A172 (cell line): Measurements from ENCODE around the gene ZNF654. TPM values are rescaled to one million over a fixed set of nuclear protein-coding genes. Genes with fewer than 3 reads are reported as not detected.
"Not testable (repeated sequence)": the region's sequence is repeated elsewhere in the genome, so short reads cannot be mapped to it uniquely, and the experiment has no call there.

Source experiments
- DNase-seq: peaks from one replicate; pipeline ENCODE4 v3.0.0-alpha.2; 2015; ENCODE audit warnings: low spot score
- total RNA-seq: library from RNA; depleted of rRNA; stranded (reverse); fragments of >200 nt; shearing (Covaris generic); gene quantifications from 2 replicates; pipeline ENCODE4 v1.2.3, GENCODE V29; 2014

ZNF654 gene
- total RNA-seq, 1 experiment from 2014 or later, result 17.0 TPM

DNA sequence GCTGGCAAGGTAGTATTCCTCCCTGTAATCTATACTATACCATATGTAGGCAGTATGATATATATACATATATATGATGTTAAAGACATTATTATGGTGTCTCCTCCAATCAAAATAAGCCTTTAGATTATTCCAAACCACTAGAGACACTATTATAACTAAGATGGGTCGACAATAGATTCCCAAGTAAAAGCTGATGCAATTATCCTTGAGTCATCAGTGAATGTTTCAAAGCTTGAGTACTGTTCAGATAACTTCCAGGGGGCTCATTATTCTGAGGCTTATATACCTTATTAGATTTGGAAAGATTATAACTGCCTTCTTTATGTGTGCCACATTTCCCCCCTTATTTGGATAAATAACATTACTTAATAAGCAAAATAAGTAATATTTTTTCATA is 78.8 kb downstream of the ZNF654 start:
- DNase-seq, result no peak

DNA sequence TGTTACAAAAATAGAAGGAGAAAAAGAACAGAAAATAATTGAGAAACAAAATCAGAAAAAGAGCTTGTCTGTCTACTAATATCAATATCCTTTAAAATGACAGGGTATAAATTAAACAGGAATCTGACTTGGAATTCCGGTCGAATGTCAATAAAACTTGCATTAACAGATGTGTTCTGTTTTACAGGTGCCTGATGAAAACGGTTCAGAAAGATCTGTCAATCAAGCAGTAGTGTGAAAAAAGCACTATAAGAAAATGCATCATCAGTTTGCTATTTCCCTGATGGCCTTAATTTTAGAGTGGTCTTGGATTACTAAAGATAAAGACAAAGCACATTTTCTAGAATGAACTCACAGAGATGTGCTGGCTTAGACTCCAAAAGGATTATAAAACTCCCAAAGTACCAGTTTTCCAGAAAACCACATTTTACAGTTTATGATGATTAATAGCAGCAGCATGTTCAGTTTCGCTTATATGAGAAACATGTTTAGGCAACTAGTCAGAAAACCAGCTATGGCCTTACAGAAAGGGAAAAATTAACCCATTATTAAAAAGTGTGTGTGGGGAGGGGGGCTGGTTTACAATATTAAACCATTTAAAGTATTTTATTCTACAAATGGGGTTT is 82.5 kb downstream of the ZNF654 start:
- DNase-seq, result peak; percentile 25

DNA sequence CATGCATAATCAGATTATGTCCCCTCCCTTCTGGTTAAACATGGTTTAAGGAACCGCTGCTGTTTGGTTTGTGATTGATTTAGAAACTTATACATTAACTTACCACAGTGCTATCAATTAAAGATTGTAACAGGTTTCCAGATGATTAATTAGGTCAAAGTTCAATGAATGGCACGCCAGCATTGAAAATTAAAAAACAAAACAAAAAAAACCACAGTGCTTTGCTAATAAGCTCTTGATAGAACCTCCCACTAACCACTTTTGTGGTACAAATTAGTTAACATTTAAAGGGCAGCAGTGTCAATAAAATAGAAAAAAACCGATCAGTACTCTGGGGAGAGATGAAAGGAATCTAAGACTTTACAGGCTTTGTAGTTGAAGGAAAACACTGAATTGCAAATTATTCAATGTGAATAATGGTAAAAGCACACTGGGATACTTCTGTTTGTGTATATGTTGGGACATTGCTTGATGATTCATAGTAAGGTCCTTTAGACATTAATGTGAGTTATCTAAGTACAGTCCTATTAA is 83.1 kb downstream of the ZNF654 start:
- DNase-seq, result no peak

DNA sequence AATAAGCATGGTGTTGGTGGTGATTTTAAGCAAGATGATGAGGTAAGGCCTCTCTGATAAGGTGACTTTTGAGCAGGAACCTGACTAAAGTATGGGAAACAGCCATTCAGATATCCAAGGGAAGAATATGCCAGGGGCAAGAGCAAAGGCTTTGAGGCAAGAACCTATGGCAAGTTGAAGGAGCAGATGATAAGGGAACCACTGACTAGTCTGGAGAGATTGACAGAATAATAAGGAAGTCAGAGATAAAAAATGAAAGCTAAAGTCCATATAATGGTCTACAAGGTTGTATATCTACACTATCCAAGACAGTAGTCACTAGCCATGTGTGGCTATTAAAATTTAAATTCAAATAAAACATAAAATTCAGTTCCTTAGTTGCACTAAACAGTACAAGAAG is 88.2 kb downstream of the ZNF654 start:
- no peak for DNase-seq

DNA sequence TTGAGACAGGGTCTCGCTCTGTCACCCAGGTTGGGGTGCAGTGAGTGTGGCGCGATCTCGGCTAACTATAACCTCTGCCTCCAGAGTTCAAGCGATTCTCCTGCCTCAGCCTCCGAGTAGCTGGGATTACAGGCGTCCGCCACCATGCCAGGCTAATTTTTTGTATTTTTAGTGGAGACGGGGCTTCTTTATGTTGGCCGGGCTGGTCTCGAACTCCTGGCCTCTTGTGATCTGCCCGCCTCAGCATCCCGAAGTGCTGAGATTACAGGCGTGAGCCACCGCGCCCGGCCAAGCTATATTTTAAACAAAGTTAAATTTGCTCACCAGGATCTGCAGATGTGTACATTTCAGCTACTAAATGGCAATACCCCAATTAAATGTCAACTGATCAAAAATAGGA is 89.6 kb downstream of the ZNF654 start:
- no peak for DNase-seq

DNA sequence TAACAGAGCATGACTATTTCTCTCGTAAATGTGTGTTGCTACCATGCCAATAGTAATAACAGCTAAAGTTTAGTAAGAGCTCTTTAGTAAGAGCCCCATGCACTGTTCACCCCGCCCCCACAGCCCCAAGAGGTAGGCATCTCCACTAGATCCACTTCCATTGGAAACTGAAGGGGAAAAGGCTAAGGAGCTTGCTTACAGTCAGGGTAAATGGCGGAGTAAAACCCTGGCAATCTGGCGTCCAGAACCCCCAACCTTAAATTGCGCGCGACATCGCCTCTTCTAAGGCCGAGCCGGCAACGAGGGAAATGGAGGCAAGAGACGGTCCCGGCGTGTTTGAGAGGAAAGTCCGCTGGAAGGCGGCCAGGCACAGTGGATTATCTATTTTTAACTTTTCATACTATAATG is 90.0 kb downstream of the ZNF654 start:
- no peak for DNase-seq

DNA sequence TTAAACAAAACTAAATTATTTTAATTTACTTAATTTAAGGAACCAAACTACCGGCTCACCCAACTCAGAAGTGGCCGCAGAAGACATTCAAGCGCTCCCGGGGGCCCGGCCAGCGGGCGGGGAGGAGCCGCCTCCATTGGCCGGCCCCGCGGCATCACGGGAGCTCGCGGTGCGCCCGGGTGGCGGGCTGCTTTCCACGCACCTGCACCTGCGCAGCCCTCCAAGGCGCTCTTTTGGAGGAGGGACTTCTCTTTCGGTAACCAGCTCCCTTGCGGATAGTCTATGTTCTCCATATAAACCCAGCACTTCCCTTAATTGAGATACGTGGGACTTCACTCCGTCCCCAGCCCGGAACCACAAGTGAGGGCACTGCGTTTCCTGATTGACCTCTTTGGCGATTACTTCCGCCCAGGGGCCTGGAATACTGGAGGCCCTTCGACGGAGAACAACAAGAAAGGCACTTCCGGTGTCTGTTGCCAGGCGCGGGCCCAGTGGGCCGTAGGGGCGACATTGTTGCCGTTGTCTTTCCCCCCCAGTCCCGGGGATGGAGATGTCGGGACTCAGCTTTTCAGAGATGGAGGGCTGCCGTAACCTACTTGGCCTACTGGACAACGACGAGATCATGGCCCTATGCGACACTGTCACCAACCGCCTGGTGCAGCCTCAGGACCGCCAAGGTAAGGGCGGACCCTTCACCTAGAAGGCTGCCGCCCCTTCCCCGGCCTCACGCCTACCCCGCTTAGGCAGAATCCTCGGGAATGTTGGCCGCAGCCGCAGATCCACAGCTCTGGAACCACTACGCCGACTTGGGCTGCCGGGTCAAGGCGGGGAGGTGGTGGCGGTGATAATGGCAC is 90.7 kb downstream of the ZNF654 start, which contains the start of gene C3orf38:
C3orf38 (plus strand) TSS at position 451 of the 854 bp plus-strand sequence; CDS start at position 545, 94 bp downstream.
- peak; percentile 92 for DNase-seq

DNA sequence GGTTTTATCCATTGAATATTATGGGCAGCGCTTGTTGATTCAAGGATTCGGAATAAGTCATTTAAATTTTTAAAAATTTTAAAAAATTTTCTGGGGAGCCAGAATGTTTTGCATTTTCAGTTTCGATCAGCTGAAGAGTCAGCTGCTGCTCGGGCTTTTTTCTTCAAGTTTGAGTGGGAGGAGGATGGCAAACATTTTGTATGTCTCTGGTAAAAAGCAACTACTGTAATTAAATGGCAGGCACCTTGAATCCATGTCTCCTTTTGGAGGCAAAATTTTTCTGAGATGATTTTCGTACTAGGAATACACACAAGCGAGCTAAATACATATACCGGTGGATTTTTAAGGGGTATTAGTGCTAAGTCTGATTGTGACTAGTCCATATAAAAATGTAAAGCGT is 91.3 kb downstream of the ZNF654 start:
- DNase-seq, result no peak

DNA sequence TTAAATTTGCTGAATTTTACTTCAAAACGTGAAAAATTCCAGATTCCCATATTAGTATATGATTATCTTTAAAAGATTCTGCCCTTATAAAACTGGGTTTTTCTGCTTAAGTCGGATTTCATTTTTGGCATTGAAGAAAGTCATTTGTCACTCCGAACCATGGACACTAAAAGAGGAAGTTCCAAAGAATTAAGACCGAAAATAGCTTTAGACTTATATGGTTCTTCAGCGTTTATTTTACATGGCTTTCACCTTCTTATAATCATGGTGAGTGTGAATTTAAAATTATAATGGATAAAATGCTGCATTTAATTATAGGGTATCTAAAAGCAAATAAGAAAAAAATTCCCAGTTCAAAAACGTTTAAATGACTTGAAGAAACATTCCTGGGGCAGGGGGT is 91.8 kb downstream of the ZNF654 start:
- DNase-seq, result no peak

DNA sequence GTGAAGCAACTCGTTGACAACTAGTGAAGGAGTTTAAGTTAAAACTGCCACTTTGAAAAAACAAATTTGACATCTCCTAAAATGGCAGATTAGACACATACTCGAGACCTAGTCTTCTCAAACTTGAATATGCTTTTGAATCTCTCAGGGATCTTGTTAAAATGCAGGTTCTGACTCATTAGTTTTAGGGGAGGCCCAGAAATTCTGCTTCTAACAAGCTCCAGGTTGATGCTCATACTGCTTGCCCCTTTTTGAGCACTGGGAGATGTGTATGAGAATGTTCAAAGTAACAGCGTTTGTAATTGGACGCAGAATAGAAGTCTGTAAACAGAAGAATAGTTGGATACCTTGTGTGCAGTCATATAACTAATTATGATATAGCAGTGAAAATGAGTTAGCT is 92.3 kb downstream of the ZNF654 start:
- peak; percentile 14 for DNase-seq

DNA sequence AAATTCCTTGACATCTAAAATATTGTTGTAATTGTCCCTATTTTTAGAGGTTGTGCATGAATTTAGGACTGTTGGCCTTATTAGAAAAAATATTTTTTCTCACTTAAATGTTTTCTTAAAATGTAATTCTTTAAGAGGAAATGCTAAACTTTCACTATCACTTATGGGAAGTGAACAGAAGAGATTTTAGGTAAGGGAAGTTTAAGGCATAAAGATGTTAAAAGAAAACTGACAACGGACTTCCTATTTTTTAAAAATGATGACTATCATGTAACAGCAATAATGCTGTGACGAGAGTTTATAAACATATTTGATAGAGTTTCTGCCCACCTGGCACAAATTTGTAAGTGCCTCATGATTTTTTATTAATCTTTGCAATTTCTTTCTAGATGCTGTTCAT is 93.8 kb downstream of the ZNF654 start:
- DNase-seq, result no peak

DNA sequence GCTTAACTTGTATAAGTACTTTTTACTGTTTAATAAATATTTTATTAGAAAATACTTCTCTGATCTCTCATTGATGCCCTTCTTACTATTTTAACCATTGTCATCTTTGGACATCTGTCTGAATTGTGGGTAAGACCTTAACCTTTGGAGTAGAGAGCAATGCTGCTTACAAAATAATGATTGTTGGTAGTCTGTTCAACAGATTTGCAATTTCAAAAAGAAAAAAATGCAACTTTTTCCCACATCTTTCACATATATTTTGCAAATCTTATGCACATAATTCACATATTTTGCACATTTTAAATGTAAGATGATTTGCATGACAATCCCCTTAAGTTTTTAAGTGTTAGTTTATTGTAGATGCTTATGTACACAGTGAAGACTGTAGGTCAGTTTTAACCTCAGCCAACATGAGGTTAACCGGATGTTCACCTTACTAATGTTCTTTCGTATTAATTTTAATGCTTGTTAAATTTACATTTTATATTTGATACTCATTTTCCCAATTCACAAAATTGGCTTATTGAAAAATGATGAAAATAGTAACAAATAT is 107.4 kb downstream of the ZNF654 start:
- DNase-seq, result no peak

DNA sequence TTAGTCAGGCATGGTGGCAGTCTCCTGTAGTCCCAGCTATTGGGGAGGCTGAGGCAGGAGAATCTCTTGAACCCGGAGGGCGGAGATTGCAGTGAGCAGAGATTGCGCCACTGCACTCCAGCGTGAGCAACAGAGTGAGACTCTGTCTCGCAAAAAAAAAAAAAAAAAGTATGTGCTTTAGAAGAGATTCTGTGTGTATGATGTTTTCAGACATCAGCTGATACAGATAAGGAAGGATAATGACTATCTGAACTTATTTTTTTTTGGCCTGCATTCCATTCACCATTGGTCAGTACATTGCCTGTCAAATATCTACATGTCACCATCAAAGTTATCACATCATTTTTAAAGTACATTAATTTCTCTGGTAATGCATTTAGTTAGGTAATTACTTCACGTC is 108.1 kb downstream of the ZNF654 start:
- DNase-seq, result no peak

DNA sequence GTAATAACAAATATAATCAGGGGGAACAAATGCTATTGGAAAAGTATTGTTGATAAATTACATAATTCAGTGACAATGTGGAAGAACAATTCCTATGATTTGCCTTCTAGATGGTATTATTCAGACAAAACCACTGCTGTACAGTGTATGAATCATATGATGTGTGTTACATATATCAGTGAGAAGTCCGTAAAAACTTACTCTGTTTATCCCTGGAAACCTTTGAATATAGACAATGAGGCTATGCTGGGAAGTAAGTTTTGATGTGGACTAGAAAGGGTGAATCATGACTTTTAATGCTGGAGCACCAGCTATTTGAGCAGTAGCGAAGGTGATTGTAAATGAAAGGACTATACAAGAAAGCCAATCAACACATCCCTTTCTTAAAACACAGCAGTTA is 108.6 kb downstream of the ZNF654 start:
- no peak for DNase-seq

DNA sequence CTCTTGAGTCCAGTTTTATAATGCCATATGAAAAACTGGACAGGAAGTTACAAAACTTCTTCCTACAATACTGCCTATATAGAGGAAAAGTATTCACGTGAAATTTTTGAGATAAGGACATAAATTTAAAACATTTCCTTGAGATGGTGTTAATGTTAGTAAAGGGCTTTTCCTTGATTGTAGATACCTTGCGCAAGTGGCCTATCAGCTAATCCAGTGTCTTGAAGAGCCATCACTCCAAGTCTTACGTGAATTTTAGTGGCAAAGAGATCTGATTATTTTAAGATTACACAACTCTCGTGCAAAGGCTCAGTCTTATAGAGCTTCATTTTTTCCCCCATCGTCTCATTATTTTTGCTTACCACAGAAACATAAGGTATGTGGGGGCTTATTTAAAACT is 109.1 kb downstream of the ZNF654 start:
- DNase-seq, result no peak

DNA sequence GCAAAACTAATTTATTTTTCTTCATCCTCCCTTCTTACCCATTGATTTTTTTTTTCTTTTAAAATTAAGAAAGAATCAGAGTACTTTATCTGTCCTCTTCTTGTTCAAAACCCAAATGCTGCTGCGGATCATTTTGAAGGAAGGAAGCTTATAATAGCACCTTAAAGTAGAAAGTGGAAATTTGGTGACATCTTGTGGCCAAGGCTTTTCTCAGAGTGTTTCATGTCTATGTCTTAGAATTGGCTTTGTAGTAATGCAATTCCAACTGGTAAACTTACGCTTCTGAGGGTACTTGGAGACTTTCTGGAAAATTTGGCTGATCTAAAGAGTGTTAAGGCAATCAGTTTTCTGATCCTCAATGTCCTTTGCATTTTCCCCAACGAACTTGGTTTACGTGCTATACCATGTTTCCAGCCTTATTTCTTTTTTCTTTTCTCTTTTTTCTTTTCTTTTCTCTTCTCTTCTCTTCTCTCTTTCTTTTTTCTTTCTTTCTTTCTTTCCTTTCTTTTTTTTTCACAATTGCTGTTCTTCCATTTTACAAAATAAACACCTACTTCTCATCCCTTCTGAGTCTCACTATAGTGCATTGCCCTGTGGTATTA is 121.4 kb downstream of the ZNF654 start:
- DNase-seq, result peak; percentile 63

DNA sequence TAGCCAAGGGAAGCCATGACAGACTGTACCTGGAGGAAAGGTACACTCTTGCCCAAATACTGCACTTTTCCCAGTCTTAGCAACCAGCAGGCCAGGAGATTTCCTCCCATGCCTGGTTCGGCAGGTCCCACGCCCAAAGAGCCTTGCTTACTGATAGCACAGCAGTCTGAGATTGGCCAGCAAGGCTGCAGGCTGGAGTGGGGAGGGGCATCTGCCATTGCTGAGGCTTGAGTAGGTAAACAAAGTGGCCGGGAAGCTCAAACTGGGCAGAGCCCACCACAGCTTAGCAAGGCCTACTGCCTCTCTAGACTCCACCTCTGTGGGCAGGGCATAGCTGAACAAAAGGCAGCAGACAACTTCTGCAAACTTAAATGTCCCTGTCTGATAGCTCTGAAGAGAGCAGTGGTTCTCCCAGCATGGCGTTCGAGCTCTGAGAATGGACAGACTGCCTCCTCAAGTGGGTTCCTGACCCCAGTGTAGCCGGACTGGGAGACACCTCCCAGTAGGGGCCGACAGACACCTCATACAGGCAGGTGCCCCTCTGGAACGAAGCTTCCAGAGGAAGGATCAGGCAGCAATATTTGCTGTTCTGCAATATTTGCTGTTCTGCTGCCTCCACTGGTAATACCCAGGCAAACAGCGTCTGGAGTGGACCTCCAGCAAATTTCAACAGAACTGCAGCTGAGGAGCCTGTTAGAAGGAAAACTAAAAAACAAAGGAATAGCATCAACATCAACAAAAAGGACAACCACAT is 123.3 kb downstream of the ZNF654 start:
- DNase-seq, result not testable (repeated sequence)

DNA sequence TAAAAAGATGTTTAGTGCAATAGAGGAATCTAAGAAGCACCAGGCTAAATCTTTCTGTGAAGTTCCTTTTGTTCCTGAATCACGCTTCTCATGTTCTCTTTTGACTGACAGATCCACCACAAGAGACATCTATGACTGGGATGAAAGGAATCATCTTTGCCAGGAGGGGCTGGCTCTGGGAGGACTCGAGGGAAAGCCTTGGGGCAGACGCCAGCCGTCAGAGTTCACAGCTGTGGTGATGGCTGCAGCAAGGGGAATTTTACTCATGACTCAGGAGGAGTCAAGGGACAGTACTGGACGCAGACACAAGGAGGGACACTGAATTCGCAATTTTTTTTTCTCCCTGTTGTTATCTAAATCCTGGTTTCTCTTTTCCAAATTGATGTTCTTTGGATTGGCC is 129.4 kb downstream of the ZNF654 start:
- peak; percentile 71 for DNase-seq

DNA sequence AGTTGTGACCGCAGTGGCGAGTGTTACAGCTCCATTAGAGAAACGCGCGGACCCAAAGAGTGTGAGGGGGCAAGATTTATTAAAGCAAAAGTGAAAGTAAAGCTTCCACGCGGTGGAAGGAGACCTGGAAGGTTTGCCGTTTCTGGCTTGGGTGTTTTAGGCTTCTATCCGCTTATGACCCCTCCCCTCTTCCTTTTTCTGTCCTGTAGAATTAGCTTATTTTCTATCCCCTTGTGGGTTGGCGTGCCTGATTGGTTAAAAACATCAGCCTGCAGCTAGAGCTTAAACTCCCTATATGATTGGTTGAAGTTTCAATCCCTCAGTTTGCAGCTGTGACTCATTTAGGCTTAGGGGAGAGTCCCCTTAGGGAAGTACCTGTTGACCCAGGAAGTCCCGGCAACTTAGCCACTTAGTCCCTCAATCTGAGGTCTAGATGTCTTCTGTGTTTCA is 130.3 kb downstream of the ZNF654 start:
- DNase-seq, result peak; percentile 58

DNA sequence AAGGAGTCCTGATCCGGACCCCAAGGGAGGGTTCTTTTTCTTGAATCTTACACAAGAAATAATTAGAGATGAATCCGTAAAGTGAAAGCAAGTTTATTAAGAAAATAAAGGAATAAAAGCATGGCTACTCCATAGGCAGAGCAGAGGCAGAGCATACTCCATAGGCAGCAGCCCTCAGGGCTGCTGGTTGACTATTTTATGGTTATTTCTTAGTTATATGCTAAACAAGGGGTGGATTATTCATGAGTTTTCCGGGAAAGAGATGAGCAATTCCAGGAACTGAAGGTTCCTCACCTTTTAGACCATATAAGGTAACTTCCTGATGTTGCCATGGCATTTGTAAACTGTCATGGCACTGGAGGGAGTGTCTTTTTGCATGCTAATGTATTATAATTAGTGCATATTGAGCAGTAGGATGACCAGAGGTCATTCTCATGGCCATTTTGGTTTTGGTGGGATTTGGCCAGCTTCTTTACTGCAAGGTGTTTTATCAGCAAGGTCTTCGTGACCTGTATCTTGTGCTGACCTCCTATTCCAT is 132.9 kb downstream of the ZNF654 start:
- DNase-seq, result no peak

DNA sequence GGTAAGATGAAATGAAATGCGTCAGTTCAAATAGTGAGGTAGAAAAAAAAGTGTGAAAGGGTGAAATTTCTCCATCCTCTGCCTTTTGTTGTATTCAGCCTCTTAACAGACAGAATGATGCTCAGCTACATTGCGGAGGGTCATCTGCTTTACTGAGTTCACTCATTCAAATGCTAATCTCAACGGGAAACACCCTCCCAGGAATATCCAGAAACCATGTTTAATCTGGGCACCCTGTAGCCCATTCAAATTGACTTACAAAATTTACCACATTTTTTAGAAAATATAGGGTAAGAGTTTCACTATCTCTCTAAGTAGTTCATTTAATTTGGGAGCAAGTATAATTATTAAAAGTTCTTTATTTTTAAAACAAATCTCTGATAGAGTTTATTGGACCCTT is 133.6 kb downstream of the ZNF654 start:
- DNase-seq, result no peak
